ENCODE data around the gene GBP1. TPM values are rescaled to one million over a fixed set of nuclear protein-coding genes. Genes with fewer than 3 reads are reported as not detected.

GBP1 gene
- total RNA-seq, 2 experiments from 2014 or later: not detected

GRCh38 chr1:89102021-89102420 lies 37.0 kb upstream of the GBP1 start:
- intact Hi-C loops (cut with micrococcal nuclease; ENCODE audit: unreplicated experiment): no loop called here
- CTCF ChIA-PET (ENCODE audit: unreplicated experiment): no interaction called here
- TF ChIP-seq CTCF (conservative IDR thresholded peaks at IDR 0.05; ENCODE audit: low read length) (no peak), EZH2phosphoT487 (IDR thresholded peaks at IDR 0.05; ENCODE audit: borderline replicate concordance, low read depth, low read length) (no peak)
- POLR2A ChIA-PET: no interaction called here
- H3K9me3 ChIP-seq (ENCODE audit: low read length): no peaks in the 10 kb centered on the region
- H3K4me3 ChIP-seq (ENCODE audit: low read depth, low read length, poor library complexity, severe bottlenecking): no peak overlapping the region
- H3K27ac ChIP-seq (ENCODE audit: low read depth, low read length, poor library complexity, severe bottlenecking): no peak overlapping the region
- no peak for DNase-seq (ENCODE audit: low spot score)
- H3K79me2 ChIP-seq (ENCODE audit: insufficient read depth, low read depth, low read length): no peaks in the 10 kb centered on the region
- H3K4me1 ChIP-seq (ENCODE audit: insufficient read depth, low read length, poor library complexity, severe bottlenecking): no peaks in the 10 kb centered on the region
- no TSS peak for BruUV-seq (replicated peaks)
- no peaks in the 10 kb centered on the region for H3K9me2 ChIP-seq (ENCODE audit: insufficient read depth, low read length)
- H4K20me1 ChIP-seq (ENCODE audit: insufficient read depth, low read length): no peaks in the 10 kb centered on the region
- no peak overlapping the region for H2AFZ ChIP-seq (ENCODE audit: low read length)
- H3K36me3 ChIP-seq (ENCODE audit: insufficient read depth, low read length): no peaks in the 10 kb centered on the region
- no peak overlapping the region for H3K4me2 ChIP-seq (ENCODE audit: low read length)

- Histone ChIP-seq H4K20me1 (ENCODE audit: insufficient read depth, low read length) (no peaks in the 10 kb centered on the region), H3K27ac (ENCODE audit: low read depth, low read length, poor library complexity, severe bottlenecking) (no peak overlapping the region), H3K9me3 (ENCODE audit: low read length) (0 out of 2 replicates have a peak, but pooled peaks cover 8% of the 10 kb centered on the region), H3K4me3 (ENCODE audit: low read depth, low read length, poor library complexity, severe bottlenecking) (no peak overlapping the region), H3K9me2 (ENCODE audit: insufficient read depth, low read length) (no peaks in the 10 kb centered on the region), H2AFZ (ENCODE audit: low read length) (no peak overlapping the region), H3K4me2 (ENCODE audit: low read length) (no peak overlapping the region), H3K36me3 (ENCODE audit: insufficient read depth, low read length) (no peaks in the 10 kb centered on the region), H3K4me1 (ENCODE audit: insufficient read depth, low read length, poor library complexity, severe bottlenecking) (no peaks in the 10 kb centered on the region), H3K79me2 (ENCODE audit: insufficient read depth, low read depth, low read length) (no peaks in the 10 kb centered on the region)
- intact Hi-C loops (cut with micrococcal nuclease; ENCODE audit: unreplicated experiment): no loop called here
- TF ChIP-seq EZH2phosphoT487 (IDR thresholded peaks at IDR 0.05; ENCODE audit: borderline replicate concordance, low read depth, low read length) (no peak), CTCF (conservative IDR thresholded peaks at IDR 0.05; ENCODE audit: low read length) (no peak)
- DNase-seq (ENCODE audit: low spot score): no peak
- no TSS peak for BruUV-seq (replicated peaks)
- ChIA-PET CTCF (ENCODE audit: unreplicated experiment) (no interaction called here), POLR2A (no interaction called here)
These were observed 35.4 kb upstream of the GBP1 start for GRCh38 chr1:89100412-89100811.

- Histone ChIP-seq H2AFZ (ENCODE audit: low read length) (no peak overlapping the region), H4K20me1 (ENCODE audit: insufficient read depth, low read length) (no peaks in the 10 kb centered on the region), H3K27ac (ENCODE audit: low read depth, low read length, poor library complexity, severe bottlenecking) (no peak overlapping the region), H3K9me3 (ENCODE audit: low read length) (0 out of 2 replicates have a peak, but pooled peaks cover 8% of the 10 kb centered on the region), H3K4me2 (ENCODE audit: low read length) (no peak overlapping the region), H3K36me3 (ENCODE audit: insufficient read depth, low read length) (no peaks in the 10 kb centered on the region), H3K79me2 (ENCODE audit: insufficient read depth, low read depth, low read length) (no peaks in the 10 kb centered on the region), H3K9me2 (ENCODE audit: insufficient read depth, low read length) (no peaks in the 10 kb centered on the region), H3K4me1 (ENCODE audit: insufficient read depth, low read length, poor library complexity, severe bottlenecking) (no peaks in the 10 kb centered on the region), H3K4me3 (ENCODE audit: low read depth, low read length, poor library complexity, severe bottlenecking) (no peak overlapping the region)
- ChIA-PET CTCF (ENCODE audit: unreplicated experiment) (no interaction called here), POLR2A (no interaction called here)
- no peak for TF ChIP-seq CTCF (conservative IDR thresholded peaks at IDR 0.05; ENCODE audit: low read length)
- TF ChIP-seq EZH2phosphoT487 (IDR thresholded peaks at IDR 0.05; ENCODE audit: borderline replicate concordance, low read depth, low read length): no peak
- no peak for DNase-seq (ENCODE audit: low spot score)
- intact Hi-C loops (cut with micrococcal nuclease; ENCODE audit: unreplicated experiment): no loop called here
- BruUV-seq (replicated peaks): no TSS peak
These were observed 33.8 kb upstream of the GBP1 start for GRCh38 chr1:89098857-89099256.

Data from OCI-LY7 (cell line).